HCT116 (cell line): ENCODE data around the gene IBA57. TPM values are rescaled to one million over a fixed set of nuclear protein-coding genes. Genes with fewer than 3 reads are reported as not detected.

Experiments
- ATAC-seq: fragments of 200-7000 bp; cut with Tn5 transposase; 2 replicates; pipeline ENCODE4 v1.9.1; 2020; ENCODE audit warnings: mild to moderate bottlenecking, moderate library complexity
- BruUV-seq: library from RNA; stranded (reverse); fragments of 400-500 nt; replicated peaks from 2 replicates; lab custom pipeline; 2021; lab: Mats Ljungman, UMichigan
- CTCF ChIA-PET: fragments of 300-600 bp; sonication (Branson Sonifier 250); formaldehyde crosslinking; loops from one replicate; lab custom pipeline; 2021; ENCODE audit warnings: antibody characterized with exemption; lab: Charles Lee
- POLR2A ChIA-PET: fragments of 300-600, 350-600 bp; sonication (Branson Sonifier 250); formaldehyde crosslinking; loops from one replicate; lab custom pipeline; 2021; ENCODE audit warnings: antibody characterized with exemption; lab: Charles Lee
- RAD21 ChIA-PET, 2 experiments: fragments of 300-600 bp; sonication (Branson Sonifier 250); formaldehyde crosslinking; loops; one replicate each; lab custom pipeline; 2023; ENCODE audit warnings: low total read pairs in 2 of 2; ENCODE audit not compliant: uncharacterized antibody in 2 of 2, unreplicated experiment in 2 of 2, low non-redundant PET in 1 of 2; lab: Charles Lee
- DNase-seq: peaks from one replicate; pipeline ENCODE4 v3.0.0-alpha.2; 2010; ENCODE audit warnings: low read depth, low spot score
- H2AFZ ChIP-seq: fragments of 200-600 bp; shearing (Covaris generic), sonication (generic); 2 replicates; pipeline ENCODE4 v1.6.1; 2017; ENCODE audit warnings: low read depth, mixed run types, mixed read lengths, antibody characterized with exemption, low read length; ENCODE audit not compliant: poor library complexity, severe bottlenecking
- H3K27ac ChIP-seq: 2 replicates; pipeline ENCODE4 v1.5.1; 2012; ENCODE audit warnings: low read depth, low read length
- H3K27me3 ChIP-seq: fragments of 200-600 bp; sonication (generic); 2 replicates; pipeline ENCODE4 v1.6.1; 2016; ENCODE audit warnings: mixed run types, low read length, mixed read lengths; ENCODE audit not compliant: insufficient read depth
- H3K36me3 ChIP-seq, 2 experiments: fragments of 200-500 bp in 1 of 2; fragments of 200-600 bp in 1 of 2; sonication (Bioruptor generic) in 1 of 2; sonication (generic) in 1 of 2; 2 replicates each; pipeline versions ENCODE4 v1.5.1 to v1.6.1; 2014 to 2016; ENCODE audit warnings: low read length in 2 of 2, inconsistent platforms in 1 of 2, mixed read lengths in 1 of 2, mixed run types in 1 of 2; ENCODE audit not compliant: insufficient read depth in 2 of 2, control insufficient read depth in 1 of 2
- H3K4me1 ChIP-seq, 2 experiments: fragments of 200-600 bp in 1 of 2; sonication (generic) in 1 of 2; 2 replicates each; pipeline versions ENCODE4 v1.5.1 to v1.6.1; 2012 to 2017; ENCODE audit warnings: low read length in 2 of 2, inconsistent platforms in 1 of 2, mild to moderate bottlenecking in 1 of 2, mixed read lengths in 1 of 2, mixed run types in 1 of 2, moderate library complexity in 1 of 2; ENCODE audit not compliant: insufficient read depth in 2 of 2, control insufficient read depth in 1 of 2
- H3K4me2 ChIP-seq: fragments of 200-600 bp; sonication (generic); 2 replicates; pipeline ENCODE4 v1.6.1; 2017; ENCODE audit warnings: mixed run types, low read length, mixed read lengths
- H3K4me3 ChIP-seq, 2 experiments: fragments of 200-600 bp in 1 of 2; sonication (generic) in 1 of 2; replicated peaks in 1 of 2; 2 replicates each; pipeline ENCODE4 v1.5.1; 2011 to 2016; ENCODE audit warnings: low read length in 2 of 2, control low read depth in 1 of 2, low read depth in 1 of 2, mild to moderate bottlenecking in 1 of 2, mixed read lengths in 1 of 2, mixed run types in 1 of 2
- H3K79me2 ChIP-seq: fragments of 200-600 bp; sonication (generic); 2 replicates; pipeline ENCODE4 v1.6.1; 2017; ENCODE audit warnings: mild to moderate bottlenecking, mixed run types, low read length, moderate library complexity, mixed read lengths; ENCODE audit not compliant: insufficient read depth
- H3K9ac ChIP-seq: fragments of 200-600 bp; sonication (generic); 2 replicates; pipeline ENCODE4 v1.6.1; 2016; ENCODE audit warnings: low read length, mixed read lengths
- H3K9me2 ChIP-seq: fragments of 200-600 bp; sonication (generic), shearing (Covaris generic); 2 replicates; pipeline ENCODE4 v1.6.1; 2017; ENCODE audit warnings: mixed run types, mild to moderate bottlenecking, moderate library complexity; ENCODE audit not compliant: insufficient read depth
- H3K9me3 ChIP-seq, 2 experiments: fragments of 200-500 bp in 1 of 2; fragments of 200-600 bp in 1 of 2; sonication (Bioruptor generic) in 1 of 2; sonication (generic) in 1 of 2; 2 replicates each; pipeline ENCODE4 v1.6.1; 2014 to 2017; ENCODE audit warnings: low read length in 2 of 2, mixed read lengths in 2 of 2, inconsistent platforms in 1 of 2, low read depth in 1 of 2, mild to moderate bottlenecking in 1 of 2, mixed run types in 1 of 2, moderate library complexity in 1 of 2; ENCODE audit not compliant: control insufficient read depth in 1 of 2, insufficient read depth in 1 of 2
- H4K20me1 ChIP-seq: fragments of 200-600 bp; sonication (generic), shearing (Covaris generic); 2 replicates; pipeline ENCODE4 v1.6.1; 2017; ENCODE audit warnings: mixed run types, mild to moderate bottlenecking, moderate library complexity; ENCODE audit not compliant: insufficient read depth
- ATF3 ChIP-seq: IDR thresholded peaks from 2 replicates; pipeline ENCODE4 v1.6.1; 2012
- CEBPB ChIP-seq: IDR thresholded peaks from 2 replicates; pipeline ENCODE4 v1.6.1; 2012; ENCODE audit warnings: low read depth
- CTCF ChIP-seq, 3 experiments: fragments of 200-600 bp in 1 of 3; sonication (generic) in 1 of 3; IDR thresholded peaks in 2 of 3; conservative IDR thresholded peaks in 1 of 3; 2 replicates each; pipeline ENCODE4 v1.5.1; 2012 to 2017; ENCODE audit warnings: low read depth in 2 of 3, low read length in 2 of 3, antibody characterized with exemption in 1 of 3, borderline replicate concordance in 1 of 3, control low read depth in 1 of 3, mild to moderate bottlenecking in 1 of 3, mixed read lengths in 1 of 3, mixed run types in 1 of 3, moderate library complexity in 1 of 3; ENCODE audit not compliant: insufficient read depth in 1 of 3
- EGR1 ChIP-seq: IDR thresholded peaks from 2 replicates; pipeline ENCODE4 v1.6.1; 2012; ENCODE audit warnings: low read depth
- ELF1 ChIP-seq: IDR thresholded peaks from 2 replicates; pipeline ENCODE4 v1.6.1; 2012; ENCODE audit warnings: low read depth, borderline replicate concordance
- EZH2phosphoT487 ChIP-seq: fragments of 200-600 bp; IDR thresholded peaks from 2 replicates; pipeline ENCODE4 v1.6.1; 2018; ENCODE audit warnings: antibody characterized with exemption, borderline replicate concordance
- FOSL1 ChIP-seq: IDR thresholded peaks from 2 replicates; pipeline ENCODE4 v1.6.1; 2012; ENCODE audit warnings: low read depth
- JUND ChIP-seq: IDR thresholded peaks from 2 replicates; pipeline ENCODE4 v1.6.1; 2012
- MAX ChIP-seq: IDR thresholded peaks from 2 replicates; pipeline ENCODE4 v1.6.1; 2012
- POLR2A ChIP-seq: IDR thresholded peaks from 2 replicates; pipeline ENCODE4 v1.7.0; 2011; ENCODE audit warnings: borderline replicate concordance; ENCODE audit not compliant: insufficient read depth, insufficient read length; ENCODE audit errors: extremely low read depth
- POLR2AphosphoS5 ChIP-seq: IDR thresholded peaks from 2 replicates; pipeline ENCODE4 v1.6.1; 2011; ENCODE audit warnings: mild to moderate bottlenecking, low read depth, low read length, moderate library complexity
- RAD21 ChIP-seq: IDR thresholded peaks from 2 replicates; pipeline ENCODE4 v1.6.1; 2012; ENCODE audit warnings: low read depth, mild to moderate bottlenecking
- SIN3A ChIP-seq: IDR thresholded peaks from 2 replicates; pipeline ENCODE4 v1.6.1; 2012; ENCODE audit warnings: low read depth
- SP1 ChIP-seq: IDR thresholded peaks from 2 replicates; pipeline ENCODE4 v1.6.1; 2012; ENCODE audit warnings: low read depth
- YY1 ChIP-seq: IDR thresholded peaks from 2 replicates; pipeline ENCODE4 v1.6.1; 2011; ENCODE audit warnings: low read length, low read depth, moderate library complexity, mild to moderate bottlenecking; ENCODE audit not compliant: insufficient replicate concordance; ENCODE audit errors: extremely low read depth
- intact Hi-C: fragments of 100-400 bp; cut with micrococcal nuclease; formaldehyde crosslinking; loops from 2 replicates; pipeline ENCODE4 v1.10.0; 2022
- total RNA-seq: library from RNA; stranded (reverse); gene quantifications from one replicate; pipeline ENCODE4 v1.2.1, GENCODE V29; 2021; ENCODE audit not compliant: unreplicated experiment

Gene IBA57
- total RNA-seq, 1 experiment from 2014 or later = 11.6 TPM

GRCh38 chr1:228166170-228166936 lies 749 bp downstream of the IBA57 start:
- BruUV-seq = no TSS peak
- intact Hi-C loops = no loop called here
- RAD21 ChIA-PET = interaction anchor here in 1 of 2 experiments (0.7 to 0.9 kb wide), 2 partner anchors 35 to 167 kb away, joined by 4 read pairs; no protein-coding TSS in a partner anchor

More at GRCh38 chr1:228166170-228166936, 749 bp downstream of the IBA57 start:
- H3K9ac ChIP-seq = peak overlapping the region; percentile 85
- peak overlapping the region; percentile 100 for H3K27ac ChIP-seq
- H3K27me3 ChIP-seq = no peaks in the 10 kb centered on the region
- no peaks in the 10 kb centered on the region for H4K20me1 ChIP-seq
- ChIA-PET POLR2A (interaction anchor here (0.6 to 1.6 kb wide), 6 partner anchors 8 to 292 kb away, joined by 3 to 5 read pairs (median 4); a partner anchor contains a TSS), CTCF (interaction anchor here (0.7 to 3.6 kb wide), 7 partner anchors 8 to 167 kb away, joined by 3 to 15 read pairs (median 3); no protein-coding TSS in a partner anchor)
- TF ChIP-seq POLR2A (no peak), RAD21 (no peak), SP1 (no peak; the same call in 1 of the 2 replicates), ATF3 (no peak), POLR2AphosphoS5 (no peak), CTCF (IDR thresholded peaks at IDR 0.05 in 2 of 3, conservative IDR thresholded peaks at IDR 0.05 in 1 of 3; ENCODE audit: borderline replicate concordance in 1 of 3, insufficient read depth in 1 of 3, low read depth in 2 of 3, low read length in 2 of 3) (peak in 2 of 3 experiments; percentile 38 to 41; a peak in 3 of 6 replicates), JUND (no peak), CEBPB (no peak), FOSL1 (no peak), YY1 (no peak), SIN3A (peak; percentile 67), ELF1 (no peak), EGR1 (no peak), MAX (no peak; the same call in 1 of the 2 replicates), EZH2phosphoT487 (no peak)
- peak; percentile 71 for DNase-seq
- peaks cover 10 to 38% of the 10 kb centered on the region in 2 experiments for H3K4me1 ChIP-seq
- peaks cover 29% of the 10 kb centered on the region for H3K79me2 ChIP-seq
- H3K4me3 ChIP-seq = peak overlapping the region; percentile 76 to 78
- peak; percentile 28 for ATAC-seq
- no peak overlapping the region for H2AFZ ChIP-seq
- H3K9me2 ChIP-seq = no peaks in the 10 kb centered on the region
- H3K9me3 ChIP-seq = no peaks in the 10 kb centered on the region
- H3K4me2 ChIP-seq = peak overlapping the region; percentile 93
- H3K36me3 ChIP-seq = no peaks in the 10 kb centered on the region
